TTC549 (cell line): ENCODE results near the gene IZUMO1.
A peak's percentile ranks its signal among the peaks of the same experiment; 100 is the strongest.
"Not testable (repeated sequence)": the region's sequence is repeated elsewhere in the genome, so short reads cannot be mapped to it uniquely, and the experiment has no call there.

Source experiments
- FAIRE-seq: peaks from 2 replicates; lab custom pipeline; 2012; peaks lifted over from hg19 to GRCh38; lab: Jason Lieb, UNC

Gene IZUMO1

DNA sequence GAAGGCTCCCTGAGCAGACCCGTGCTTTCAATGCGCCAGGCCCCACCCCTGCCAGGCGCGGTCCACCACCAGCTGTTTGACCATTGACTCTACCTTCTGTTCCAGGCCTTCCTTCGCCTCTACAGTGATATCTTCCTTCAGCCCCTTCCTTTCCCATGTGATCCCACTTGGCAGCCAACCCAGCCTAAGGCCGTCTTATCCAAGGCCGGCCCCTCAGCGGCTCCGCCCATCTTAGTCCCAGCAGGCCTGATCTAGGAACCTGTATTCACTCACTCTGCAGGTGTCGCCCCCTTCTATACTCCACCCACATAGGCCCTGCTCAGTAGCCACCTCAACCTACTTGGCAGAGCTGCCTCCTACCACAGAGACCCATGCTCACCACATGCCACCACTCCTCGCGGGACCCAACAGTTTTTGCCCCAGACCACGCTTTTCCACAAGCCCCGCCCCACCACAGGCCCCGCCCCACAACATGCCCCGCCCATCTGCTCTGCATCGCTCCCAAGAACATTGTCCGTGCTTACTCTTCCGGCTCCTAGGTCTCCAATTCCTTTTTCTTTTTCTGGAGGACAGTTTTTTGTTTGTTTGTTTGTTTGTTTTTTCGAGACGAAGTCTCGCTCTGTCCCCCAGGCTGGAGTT is 9.2 kb downstream of the IZUMO1 start:
- FAIRE-seq: no peak

DNA sequence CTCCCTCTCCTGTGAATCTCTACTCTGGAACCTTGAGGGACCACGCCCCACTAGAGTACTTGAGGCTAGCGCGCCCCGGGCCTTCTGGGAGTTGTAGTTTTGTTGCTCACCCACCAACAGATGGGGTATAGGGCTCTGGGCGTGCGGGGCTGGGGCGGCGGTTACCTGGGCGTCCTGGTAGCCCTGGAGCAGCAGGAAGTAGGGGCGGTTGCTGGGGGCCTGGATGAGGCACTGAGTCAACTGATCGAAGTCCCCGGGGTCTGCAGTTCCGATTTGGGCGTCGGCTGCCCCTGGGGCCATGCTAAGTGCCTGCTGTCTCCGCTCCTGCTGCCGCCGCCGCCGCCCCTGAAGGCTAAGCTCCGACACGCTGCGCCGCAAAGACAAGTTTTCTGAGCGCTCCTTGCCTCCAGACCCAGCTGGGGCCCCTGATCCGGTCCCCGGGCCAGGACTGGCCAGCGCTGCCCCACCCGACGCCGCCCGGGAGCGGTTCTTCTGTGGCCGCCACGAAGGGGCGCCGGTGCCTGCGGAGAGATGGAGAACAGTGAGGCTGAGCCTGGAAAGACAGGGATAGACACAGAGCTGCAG is 11.6 kb downstream of the IZUMO1 start:
- no peak for FAIRE-seq

DNA sequence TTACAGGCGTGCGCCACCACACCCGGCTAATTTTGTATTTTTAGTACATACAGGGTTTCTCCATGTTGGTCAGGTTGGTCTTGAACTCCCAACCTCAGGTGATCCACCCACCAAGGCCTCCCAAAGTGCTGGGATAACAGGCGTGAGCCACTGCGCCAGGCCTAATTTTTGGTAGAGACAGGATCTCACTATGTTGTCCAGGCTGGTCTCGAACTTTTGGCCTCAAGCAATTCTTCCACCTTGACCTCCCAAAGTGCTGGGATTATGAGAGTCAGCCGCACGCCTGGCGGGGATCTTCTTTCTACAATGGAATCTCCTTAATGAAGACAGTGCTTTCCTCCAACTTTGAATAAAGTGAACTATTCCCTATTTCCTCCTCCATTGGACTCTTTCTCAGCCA is 12.1 kb downstream of the IZUMO1 start:
- FAIRE-seq: no peak

DNA sequence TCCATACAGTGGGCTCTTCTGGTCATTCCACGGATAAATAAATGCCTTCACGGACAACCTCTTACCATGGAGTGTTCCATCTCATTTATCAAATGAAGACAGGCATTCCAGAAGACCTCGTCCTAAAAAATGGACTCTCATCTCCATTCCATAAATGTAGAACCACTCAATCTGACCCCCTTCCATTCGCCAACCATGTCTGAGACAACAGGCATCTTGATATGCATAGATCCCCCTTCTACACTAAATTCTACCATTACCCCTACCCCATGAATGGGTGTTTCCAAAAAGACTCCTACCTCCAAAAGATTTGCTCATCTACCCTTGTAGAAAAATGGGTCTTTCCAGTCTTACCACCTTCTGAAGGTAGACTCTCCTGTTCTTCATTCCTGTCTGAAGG is 15.3 kb downstream of the IZUMO1 start:
- FAIRE-seq: no peak

DNA sequence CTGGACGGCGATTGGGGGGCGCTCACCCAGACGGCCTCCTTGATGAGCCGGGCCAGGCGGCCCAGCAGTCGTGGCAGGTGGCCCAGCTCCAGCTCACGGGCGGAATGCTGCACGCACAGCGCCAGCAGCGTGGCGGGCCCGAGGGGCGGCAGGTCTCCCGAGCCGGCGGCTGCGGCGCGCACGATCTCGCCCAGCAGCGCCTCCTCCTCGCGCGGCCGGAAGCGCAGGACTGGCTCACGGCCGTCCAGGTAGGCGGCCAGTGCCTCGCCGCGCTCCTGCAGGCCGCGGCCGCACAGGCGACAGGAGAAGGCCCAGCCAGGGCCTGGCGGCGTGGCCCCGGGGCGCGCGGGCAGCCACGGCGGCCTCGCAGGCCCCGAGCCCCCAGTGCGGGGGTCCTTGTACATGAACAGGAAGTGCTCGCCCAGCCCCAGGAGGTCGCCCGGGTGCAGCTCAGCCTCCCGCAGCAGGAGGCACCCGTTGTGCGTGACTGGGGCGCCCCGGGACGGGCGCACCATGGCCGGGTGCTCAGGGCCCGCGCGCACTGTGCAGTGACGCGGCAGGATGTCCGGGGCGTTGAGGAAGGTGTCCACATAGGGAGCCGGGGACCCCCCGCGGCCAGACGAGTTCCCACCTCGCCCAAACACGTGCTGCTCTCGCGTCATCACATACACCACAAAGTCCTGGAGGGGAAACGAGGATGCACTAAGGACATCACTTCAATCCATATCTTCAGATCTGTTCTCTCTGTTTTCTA is 17.6 kb downstream of the IZUMO1 start:
- no peak for FAIRE-seq

DNA sequence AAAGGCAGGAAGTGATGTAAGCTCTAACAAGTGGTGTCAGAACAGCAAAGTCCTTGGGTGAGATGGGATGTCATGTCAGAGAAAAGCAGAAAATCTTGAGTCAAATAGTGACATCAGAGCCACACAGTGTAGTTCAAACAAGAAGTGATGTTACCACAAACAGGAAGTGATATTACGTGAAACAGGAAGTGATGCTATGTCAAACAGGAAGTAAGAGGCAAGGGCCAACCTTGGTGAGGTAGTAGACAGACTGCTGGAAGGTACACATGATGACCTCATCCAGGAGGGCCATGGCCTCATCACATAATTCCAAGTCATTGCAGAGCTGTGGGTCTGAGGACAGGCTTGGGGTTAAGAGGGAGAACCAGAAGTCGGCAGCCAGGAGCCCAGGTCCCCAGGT is 20.2 kb downstream of the IZUMO1 start:
- no peak for FAIRE-seq

DNA sequence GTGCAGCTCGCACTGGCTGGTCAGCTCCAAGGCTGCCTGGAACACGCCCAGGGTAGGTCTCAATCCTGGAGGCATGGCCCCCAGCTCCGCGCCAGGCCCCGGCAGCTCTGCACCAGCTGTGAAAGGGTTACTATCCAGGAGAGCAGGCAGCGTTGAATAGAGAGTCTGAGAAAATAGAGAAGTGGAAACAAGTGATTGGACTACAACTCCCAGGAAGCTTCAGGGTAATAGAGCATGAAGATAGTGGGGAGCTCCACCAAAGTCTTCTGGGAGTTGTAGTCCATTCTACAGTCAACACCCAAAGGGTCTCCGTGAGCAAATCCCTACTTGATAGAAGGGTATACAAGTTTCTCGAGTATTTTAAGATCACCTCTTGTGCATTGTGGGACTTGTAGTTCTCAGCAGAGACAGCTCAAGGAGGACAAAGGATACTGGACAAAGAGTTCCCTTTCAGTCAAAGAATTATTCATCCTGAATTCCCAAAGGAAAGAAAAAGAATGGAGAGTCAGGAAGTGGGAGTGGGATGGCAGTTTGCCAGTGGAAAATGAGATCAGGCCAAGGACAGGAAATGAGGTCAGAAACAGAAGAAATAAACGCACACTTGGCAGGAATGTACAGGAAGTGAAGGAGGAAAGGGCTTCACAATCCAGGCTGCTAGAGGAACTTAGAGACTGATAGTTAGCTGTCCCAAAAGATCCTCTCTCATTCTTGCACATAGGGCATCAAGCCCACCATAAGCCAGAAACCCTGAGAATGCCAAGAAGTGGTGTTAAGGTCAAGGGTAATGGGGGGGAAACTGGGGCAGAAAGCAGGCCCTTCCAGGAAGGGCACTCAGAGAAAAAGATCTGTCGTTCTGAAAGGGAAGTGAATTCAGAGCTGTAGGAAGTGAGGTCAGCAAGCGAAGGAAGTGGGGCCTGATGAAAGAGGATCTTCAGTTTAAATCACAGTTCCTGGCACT is 21.6 kb downstream of the IZUMO1 start:
- peak; percentile 85 for FAIRE-seq

DNA sequence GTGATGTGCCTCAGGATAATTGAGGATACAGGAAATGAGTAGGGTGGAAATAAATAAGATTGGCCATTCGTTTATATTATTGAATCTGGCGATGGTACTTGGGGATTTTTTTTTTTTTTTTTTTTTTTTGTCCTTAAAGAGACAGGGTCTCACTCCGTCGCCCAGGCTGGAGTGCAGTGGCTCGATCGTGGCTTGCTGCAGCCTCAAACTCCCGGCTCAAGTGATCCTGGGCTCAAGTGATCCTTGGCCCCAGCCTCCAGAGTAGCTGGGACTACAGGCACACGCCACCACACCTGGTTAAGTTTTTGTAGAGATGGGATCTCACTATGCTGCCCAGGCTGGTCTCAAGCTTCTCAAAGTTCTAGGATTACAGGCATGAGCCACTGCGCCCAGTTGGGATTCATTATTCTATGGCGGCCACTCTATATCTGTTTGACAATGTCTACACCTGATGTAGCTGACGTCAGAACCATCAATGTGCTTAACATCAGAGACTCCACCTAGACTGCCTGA is 24.5 kb downstream of the IZUMO1 start:
- no peak for FAIRE-seq

DNA sequence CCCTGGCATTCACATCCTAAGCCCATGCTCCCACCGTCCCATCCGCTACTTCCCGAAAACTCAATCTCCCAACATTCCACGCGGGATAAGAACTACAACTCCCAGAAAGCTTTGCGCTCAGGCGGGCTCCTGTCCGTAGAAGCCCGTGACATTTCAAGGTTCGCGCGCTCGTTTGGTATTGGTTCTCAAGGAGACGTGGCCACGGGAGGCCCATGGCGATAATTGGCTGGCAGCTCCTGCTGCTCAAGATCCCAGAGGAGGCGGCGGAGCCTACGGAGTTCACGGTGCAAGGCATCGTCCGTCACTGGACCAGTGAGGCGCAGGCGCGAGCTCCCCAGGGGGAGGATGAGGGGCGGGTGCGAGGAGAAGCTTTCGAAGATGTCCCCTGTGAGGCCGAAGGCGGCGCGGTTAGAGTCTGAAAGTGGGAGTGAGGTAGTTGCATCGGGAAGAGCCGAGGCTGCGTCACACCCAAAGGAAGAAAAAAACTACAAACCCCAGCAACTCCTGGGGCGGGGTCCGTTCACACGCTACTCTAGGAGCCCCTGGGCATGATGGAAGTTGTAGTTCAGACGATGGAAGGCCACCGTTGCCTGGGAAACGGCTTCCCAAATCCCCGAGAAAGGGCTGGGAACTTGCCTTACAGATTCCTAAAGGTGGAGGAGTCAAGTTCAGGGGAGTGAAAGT is 26.0 kb downstream of the IZUMO1 start:
- FAIRE-seq: peak; percentile 95

DNA sequence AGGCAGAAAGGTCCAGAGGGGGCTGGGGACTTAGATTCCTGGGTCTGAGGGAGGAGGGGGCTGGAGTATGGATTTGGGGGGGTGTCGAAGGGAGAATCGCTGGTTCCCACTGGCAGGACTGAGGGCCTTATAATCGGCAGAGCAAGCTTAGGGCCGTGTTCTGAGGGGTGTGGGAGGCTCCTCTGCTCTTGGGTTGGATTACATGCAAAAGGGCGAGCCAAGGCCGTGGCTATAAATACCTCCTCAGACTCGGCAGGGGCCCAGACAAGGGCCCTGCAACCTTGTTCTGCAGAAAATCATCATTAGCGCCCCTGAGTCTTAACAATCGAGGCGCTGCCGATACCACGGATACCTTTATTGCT is 26.5 kb downstream of the IZUMO1 start:
- FAIRE-seq: no peak

DNA sequence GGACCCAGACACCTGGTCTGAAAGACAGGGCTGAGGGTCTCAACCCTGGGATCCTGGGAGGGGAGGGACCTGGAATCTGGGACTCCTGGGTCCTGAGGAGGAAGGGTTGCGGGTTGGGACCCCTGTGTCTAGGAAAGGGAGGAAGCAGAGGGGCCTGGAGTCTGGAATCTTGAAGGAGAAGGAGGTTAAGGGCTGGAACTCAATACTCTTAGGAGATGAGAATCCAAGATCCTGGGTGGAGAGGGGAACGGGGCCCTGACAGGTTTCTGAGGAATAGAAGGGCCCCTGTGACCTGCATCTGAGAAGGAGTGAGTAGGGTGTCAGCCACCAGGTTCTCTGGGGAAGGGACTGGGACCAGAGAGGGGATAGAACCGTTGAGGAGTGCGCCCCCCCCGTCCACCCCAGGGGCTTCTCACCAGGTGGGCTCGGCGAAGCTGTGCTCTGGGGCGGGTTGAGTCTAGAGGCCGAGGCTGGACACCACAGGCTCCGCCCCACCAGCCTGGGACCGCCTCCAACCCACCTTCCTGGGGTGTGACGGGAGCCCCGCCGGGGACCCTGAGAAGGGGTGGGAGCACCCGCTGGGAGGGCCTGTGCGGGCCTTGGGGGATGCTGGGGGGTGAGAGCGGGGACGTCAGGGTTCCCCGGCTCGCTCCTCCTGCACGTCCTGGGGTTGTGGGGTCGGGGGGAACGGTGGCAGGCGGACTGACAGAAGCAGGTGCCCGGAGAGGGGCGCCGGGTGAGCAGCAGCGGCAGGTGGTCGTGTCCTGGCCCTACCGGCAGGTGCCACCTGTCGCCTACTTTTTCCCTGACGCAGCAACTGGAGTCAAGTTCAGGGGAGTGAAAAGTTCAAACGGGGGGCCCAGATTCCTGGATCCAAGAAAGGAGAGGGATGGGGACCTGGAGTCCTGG is 27.2 kb downstream of the IZUMO1 start, which contains the start of gene MAMSTR:
Gene MAMSTR, minus strand, starts transcription at position 463 of the 909 bp plus-strand sequence. CDS start 694 bp downstream, outside the sequence.
- FAIRE-seq: no peak

DNA sequence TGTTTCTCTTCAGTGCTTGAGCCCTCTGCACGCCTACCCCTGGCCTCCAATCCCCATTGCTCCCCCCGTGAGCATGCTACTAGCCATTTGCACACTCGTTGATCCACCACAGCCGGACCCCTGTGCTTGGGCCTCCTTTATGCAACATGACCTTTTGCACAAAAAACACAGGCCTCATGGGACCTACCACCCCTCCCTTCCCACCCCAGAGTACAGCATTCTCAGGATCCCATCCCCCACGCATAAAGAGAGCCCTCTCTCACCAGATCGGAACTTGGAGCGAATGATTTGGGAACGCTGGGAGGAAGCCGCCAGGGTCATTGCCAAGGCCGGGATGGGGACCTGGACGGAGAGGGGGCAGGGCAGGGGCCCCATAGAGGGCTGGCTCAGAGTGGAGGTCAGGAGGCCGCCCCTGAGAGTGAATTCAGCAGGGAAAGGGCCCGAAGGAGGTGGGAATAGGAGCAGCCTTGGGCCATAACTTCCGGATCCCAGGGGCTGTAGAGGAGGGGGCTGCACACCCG is 27.9 kb downstream of the IZUMO1 start:
- no peak for FAIRE-seq

DNA sequence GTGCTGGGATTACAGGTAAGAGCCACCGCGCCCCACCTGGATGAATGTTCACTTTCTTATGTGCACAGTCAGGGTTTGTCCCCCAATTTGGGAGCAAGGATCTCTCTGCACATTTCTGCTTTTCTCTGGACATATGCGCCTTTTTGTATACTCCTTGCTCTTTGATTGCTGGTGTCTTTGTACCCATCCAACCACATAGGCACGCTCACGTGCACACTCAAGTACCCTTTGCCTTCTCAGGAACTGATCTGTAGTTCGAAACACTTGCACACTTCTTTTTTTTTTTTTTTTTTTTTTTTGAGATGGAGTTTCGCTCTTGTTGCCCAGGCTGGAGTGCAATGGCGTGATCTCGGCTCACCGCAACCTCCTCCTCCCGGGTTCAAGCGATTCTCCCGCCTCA is 28.6 kb downstream of the IZUMO1 start:
- not testable (repeated sequence) for FAIRE-seq

DNA sequence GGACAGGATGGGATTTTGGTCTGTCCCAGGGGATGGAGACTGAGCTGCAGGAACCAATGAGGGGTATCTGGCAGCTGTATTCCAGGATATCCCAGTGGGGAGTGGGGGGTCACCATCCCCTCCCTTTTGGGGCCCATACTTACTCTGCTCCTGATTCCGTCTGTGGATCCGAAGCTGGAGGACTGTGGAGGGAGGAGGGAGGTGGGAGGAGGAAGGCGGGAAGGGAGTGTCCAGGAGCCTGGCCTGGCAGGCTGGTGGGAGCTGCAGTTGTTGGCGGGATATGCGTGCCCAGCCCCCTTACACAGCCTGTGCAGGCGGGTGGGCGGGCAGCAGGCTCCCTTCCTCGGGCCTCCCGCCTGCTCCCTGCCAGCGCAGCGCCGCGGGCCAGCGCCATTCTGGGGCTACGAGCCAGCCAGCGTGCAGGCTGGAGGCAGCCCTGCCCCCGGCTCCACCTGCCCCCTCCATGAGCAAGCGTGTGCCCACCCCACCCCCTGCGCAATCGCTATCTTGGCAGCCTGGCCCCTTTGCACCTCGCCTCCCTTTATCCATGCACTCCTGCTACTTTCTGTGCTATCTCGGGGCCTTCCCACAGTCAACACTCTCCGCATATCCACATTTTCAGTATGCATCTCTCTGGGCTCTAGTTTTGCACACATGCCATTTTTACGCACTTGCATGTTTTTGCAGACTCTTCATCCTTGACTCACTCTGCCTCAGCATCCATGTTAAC is 30.0 kb downstream of the IZUMO1 start:
- no peak for FAIRE-seq

DNA sequence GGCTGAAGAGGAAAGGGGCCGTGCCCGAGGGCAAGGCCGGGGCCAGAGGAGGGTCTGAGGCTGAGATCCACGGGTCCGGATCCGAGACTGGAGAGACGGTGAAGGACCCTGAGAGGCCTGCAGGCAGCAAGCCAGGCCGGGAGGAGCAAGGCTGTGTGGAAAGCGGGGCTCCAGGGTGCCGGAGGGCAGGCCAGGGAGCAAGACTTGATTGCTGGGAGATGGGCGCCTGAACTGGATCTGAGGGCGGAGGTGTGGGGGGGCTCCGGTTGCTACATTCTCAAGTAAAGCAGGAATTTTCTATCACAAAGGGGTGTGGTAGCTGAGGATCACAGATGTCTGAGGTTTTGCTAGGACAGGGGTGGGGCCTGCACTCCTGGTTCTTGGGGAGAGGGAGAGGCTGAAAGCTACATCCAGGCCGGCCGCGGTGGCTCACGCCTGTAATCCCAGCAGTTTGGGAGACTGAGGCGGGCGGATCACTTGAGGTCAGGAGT is 31.0 kb downstream of the IZUMO1 start:
- FAIRE-seq: no peak

DNA sequence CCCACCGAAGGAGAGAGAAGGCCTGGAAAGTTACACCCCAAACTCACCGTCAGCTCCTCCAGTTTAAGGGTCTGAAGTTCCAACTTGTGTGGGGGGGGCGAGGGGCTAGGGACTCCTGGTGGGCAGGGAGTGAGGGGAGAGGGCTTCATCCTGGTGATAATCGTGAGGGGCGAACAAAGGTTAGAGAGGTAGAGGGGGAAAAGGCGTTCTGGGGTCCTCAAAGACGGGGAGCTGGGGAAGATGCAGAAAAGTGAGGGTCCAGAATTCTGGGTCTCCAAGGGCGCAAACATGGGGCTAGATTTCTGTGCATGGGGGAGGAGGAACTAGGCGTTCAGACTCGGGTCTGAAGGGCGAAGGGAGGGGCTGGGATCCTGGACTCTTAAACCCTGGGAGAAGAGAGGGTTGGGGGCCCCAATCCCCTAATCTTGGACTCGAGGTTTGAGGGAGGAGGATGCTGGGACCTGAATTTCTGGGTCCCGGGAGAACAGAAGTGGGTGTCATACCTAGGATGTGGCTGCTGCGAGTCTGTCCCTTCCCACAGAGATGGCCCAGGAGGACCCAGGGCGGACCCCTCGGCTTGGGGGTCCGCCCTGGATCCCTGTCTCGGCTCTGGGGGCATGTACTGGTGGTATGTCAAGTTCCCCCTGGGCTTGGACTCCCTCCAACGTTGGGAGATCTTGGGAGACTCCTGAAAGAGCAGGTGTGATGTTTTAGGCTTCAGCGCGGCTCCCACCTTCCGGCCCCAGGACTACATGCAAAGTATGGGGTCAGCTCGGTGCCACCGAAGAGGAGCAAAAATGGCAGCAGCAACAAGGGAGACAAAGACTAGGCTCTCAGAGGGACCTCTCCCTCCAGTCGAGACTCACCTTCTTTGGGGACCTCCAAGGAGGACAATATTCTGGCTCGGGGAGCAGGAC is 31.7 kb downstream of the IZUMO1 start:
- no peak for FAIRE-seq

DNA sequence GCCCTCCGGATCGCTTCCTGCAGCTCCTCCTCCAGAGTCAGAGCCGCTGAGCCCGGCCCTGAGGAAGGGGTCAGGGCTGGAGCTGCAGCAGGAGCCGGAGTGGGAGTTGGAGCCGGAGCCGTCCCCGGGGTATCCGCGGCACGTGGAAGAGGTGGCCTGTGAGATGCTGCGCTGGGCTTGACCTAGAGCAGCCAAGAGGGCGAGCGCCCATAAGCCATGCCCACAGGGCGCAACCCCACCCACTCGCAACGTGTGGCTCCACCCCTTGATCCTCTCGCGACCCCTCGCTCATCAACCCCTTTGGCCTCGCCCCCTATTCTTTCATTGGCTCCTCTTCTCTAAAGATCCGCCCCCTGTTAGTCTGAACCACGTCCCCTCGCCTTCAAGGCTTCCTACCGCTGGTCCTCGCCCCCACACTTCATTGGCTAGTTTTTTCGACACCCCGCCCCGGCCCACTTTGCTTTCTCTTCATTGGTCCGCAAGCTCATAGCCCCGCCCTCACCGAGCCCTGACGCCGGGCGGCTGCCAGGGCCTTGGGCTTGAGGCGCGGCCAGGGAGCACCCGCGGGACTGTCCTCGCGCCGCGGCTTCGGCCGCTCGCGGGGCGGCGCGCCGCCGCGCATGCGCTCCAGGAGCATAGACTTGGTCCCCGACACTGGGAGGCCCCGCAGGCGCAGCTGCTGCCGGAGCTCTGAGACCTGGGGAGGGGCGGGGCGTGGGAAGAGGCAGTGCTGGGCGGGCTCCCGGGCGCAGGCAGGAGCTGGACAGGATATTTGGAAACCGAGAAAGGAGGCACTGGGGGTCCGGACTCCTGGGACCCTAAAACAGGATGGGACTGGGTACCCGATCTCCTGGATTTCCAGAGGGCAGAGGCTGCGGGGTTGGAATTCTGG is 32.6 kb downstream of the IZUMO1 start:
- FAIRE-seq: peak; percentile 97
